Globus pallidus (tissue), 1 donor: ENCODE results near the gene ACY1.

ENCODE experiments used
- DNase-seq: peaks from one replicate; pipeline ENCODE4 v3.0.0-alpha.2; 2015; ENCODE audit warnings: low spot score

The ACY1 gene

GRCh38 chr3:51963951-51964451, 19.3 kb upstream of the ACY1 start:
- peak; percentile 74 for DNase-seq

GRCh38 chr3:51964521-51964920, 18.8 kb upstream of the ACY1 start:
- DNase-seq: no peak

- DNase-seq: peak; percentile 95
Measured at GRCh38 chr3:51966016-51966415, 17.3 kb upstream of the ACY1 start.

GRCh38 chr3:51966486-51966885, 16.8 kb upstream of the ACY1 start:
- DNase-seq: no peak

GRCh38 chr3:51966922-51967383, 16.4 kb upstream of the ACY1 start:
- DNase-seq: no peak

- peak; percentile 88 for DNase-seq
Measured at GRCh38 chr3:51967384-51968169, 15.8 kb upstream of the ACY1 start, which contains the start of gene PCBP4. Gene PCBP4 (minus strand): TSS chr3:51967454. CDS start chr3:51961240, 6,214 bp downstream.

- no peak for DNase-seq
Measured at GRCh38 chr3:51968170-51968775, 15.1 kb upstream of the ACY1 start.

GRCh38 chr3:51968883-51969678, 14.3 kb upstream of the ACY1 start:
- DNase-seq: no peak

- DNase-seq: no peak
Measured at GRCh38 chr3:51969841-51970240, 13.5 kb upstream of the ACY1 start.

GRCh38 chr3:51970606-51971300, 12.6 kb upstream of the ACY1 start:
- no peak for DNase-seq

- DNase-seq: no peak
Measured at GRCh38 chr3:51971350-51971749, 12.0 kb upstream of the ACY1 start.

GRCh38 chr3:51974277-51974962, 8.9 kb upstream of the ACY1 start:
- DNase-seq: no peak

- DNase-seq: peak; percentile 76
Measured at GRCh38 chr3:51974963-51975851, 8.1 kb upstream of the ACY1 start, which contains the start of gene ABHD14A. Gene ABHD14A (plus strand): TSS chr3:51975064. CDS start chr3:51975136, 72 bp downstream.

GRCh38 chr3:51975852-51976549, 7.3 kb upstream of the ACY1 start:
- peak; percentile 82 for DNase-seq

GRCh38 chr3:51977446-51978142, 5.7 kb upstream of the ACY1 start:
- no peak for DNase-seq

- DNase-seq: no peak
Measured at GRCh38 chr3:51978143-51978502, 5.2 kb upstream of the ACY1 start.

- no peak for DNase-seq
Measured at GRCh38 chr3:51980253-51980652, 3.1 kb upstream of the ACY1 start.

GRCh38 chr3:51982352-51982837, 940 bp upstream of the ACY1 start:
- no peak for DNase-seq
